GM19452 (cell line): ENCODE measurements around the gene FOXN3.

Experiments used
- ATAC-seq: cut with Tn5 transposase; IDR thresholded peaks from one replicate; pipeline ENCODE4 v1.9.1; 2021; ENCODE audit not compliant: unreplicated experiment

FOXN3 gene

DNA sequence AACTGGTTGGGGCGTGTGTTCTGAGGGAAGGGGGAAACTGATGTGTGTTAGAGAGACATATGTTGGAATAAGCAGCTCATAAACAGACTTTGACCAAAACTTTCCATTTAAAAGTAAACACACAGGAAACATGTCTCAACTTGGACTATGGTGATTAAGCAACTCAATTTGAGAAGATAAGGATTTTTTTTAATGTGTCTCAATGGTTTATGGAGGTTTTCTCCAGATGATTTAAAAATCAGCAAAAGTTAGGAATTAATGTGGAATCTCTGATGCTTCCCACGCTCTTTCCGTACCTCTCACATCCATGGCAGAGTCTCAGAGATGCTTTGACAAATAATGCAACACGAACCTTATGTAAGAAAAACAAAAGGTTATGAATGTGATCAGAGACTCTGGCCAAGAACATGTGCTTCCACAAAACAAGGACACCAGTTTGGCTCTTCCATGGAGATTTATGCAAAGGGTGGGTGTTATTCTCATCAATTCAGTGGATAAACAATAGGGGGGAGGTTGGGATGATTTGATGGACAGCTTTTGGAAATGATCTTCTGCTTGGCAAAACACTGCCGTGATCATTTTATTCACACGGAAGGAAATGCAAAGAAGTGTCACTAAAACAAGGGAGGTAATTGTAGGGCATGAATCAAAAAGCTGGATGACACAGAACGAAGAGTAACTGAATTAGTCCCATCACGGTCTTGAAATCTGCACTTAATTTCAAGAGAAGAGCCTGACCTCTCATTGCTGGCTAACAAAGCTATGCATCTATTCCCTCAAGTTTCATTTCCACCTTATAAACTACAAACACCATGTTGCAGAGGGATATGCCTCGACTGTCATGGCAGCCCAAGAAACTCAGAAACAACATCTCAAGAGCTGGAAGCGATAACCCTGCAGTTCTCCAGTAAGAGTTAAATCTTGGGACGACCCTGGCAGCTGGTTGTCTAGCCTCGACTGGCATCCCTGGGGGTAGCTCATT lies 76.5 kb downstream of the FOXN3 start:
- ATAC-seq = no peak

DNA sequence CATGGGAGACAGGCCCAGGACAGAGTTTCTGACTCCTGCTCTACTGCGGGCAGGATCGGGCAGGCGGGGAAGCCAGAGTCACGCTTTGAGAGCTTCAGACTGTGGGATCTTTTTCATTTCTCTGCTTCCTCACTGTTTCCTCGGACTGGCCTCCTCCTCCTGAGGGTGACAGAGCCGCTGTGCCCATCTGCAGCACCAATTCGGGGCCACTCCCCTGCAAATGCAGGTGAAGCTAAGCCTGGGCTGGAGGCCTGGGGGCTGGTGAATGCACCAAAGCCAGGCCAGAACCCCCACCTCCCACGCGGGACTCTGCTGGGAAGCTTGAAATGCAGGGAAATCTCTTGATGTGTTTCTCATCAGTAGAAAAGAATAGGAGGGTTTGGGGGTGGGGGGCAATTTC lies 77.5 kb downstream of the FOXN3 start:
- ATAC-seq = no peak

DNA sequence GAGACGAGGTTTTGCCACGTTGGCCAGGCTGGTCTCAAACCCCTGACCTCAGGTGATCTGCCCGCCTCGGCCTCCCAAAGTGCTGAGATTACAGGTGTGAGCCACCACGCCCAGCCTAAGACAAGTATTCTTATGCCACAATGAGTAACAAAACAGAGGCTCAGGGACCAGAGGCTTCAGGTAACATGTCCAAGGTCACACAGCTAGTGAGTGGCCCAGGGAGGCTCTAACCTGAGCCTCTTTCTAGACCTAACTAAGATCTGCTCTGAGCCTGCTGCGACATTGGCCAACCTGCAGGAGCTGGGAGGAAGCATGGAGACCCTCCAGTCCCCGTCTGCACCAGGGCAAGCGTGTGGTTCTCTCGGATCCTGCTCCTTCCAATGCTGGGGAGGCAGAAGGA lies 77.9 kb downstream of the FOXN3 start:
- ATAC-seq = no peak

- no peak for ATAC-seq
Measured at GRCh38 chr14:89336338-89336737, 80.7 kb downstream of the FOXN3 start.

DNA sequence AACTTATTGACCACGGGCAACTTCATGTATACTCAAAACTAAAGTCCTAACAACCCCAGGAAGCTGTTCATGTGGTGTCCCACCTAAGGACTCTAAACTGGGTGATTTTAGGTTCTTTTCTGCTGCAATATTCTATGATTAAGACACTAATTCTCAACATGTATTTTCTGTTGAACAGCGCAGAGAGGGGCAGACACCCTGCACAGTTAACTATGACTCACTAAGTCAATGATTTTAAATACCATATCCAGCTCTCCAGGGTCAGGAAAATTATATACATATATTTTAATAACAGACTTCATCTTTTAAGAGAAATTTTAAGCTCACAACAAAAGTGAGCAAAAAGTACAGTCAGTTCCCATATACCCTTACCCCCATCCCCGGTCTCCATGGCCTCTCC lies 85.0 kb downstream of the FOXN3 start:
- ATAC-seq = no peak

DNA sequence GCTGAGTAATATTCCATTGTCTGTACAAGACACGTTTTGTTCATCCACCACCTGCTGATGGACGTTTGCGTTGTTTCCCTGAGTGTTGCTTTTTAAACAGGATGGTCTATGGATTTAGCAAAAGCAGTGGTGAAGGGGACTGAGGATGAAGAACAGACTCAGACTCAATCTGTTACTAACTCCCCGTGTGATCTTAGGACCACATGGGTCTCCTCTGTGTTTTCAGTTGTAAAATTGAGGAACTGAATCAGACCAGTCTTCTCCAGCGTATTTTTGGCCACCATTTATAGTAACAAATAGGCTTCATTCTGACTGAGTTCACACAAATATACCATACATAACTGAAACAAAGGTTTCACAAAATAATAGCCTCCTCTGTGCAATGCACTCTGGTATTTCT lies 85.6 kb downstream of the FOXN3 start:
- ATAC-seq = peak; percentile 85

GRCh38 chr14:89330236-89331002 lies 86.6 kb downstream of the FOXN3 start:
- ATAC-seq = no peak

GRCh38 chr14:89327771-89328212 lies 89.2 kb downstream of the FOXN3 start:
- ATAC-seq = no peak

DNA sequence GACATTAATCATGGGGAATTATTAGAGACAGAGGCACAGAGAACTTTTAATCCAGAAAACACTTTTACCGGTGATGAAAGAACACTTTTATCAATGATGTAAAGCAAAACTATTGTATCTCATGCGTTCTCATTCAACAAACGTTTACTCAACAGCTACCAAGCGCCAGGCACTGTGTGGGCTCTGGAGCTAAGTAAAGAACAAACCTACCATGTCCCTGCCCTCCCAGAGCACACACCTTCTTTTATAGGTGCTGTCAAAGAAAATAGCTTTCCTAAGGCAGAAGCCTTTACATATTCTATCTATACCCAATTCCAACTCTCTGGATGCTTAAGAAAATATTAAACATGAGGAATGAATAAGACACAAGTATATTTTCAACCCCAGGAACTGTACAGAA lies 91.1 kb downstream of the FOXN3 start:
- no peak for ATAC-seq

- ATAC-seq = no peak
Measured at GRCh38 chr14:89325299-89325883, 91.6 kb downstream of the FOXN3 start.

- no peak for ATAC-seq
Measured at GRCh38 chr14:89324501-89325298, 92.3 kb downstream of the FOXN3 start.

- ATAC-seq = no peak
Measured at GRCh38 chr14:89320381-89321000, 96.5 kb downstream of the FOXN3 start.

GRCh38 chr14:89319687-89320086 lies 97.3 kb downstream of the FOXN3 start:
- ATAC-seq = no peak

- ATAC-seq = peak; percentile 77
Measured at GRCh38 chr14:89317051-89317691, 99.9 kb downstream of the FOXN3 start.

DNA sequence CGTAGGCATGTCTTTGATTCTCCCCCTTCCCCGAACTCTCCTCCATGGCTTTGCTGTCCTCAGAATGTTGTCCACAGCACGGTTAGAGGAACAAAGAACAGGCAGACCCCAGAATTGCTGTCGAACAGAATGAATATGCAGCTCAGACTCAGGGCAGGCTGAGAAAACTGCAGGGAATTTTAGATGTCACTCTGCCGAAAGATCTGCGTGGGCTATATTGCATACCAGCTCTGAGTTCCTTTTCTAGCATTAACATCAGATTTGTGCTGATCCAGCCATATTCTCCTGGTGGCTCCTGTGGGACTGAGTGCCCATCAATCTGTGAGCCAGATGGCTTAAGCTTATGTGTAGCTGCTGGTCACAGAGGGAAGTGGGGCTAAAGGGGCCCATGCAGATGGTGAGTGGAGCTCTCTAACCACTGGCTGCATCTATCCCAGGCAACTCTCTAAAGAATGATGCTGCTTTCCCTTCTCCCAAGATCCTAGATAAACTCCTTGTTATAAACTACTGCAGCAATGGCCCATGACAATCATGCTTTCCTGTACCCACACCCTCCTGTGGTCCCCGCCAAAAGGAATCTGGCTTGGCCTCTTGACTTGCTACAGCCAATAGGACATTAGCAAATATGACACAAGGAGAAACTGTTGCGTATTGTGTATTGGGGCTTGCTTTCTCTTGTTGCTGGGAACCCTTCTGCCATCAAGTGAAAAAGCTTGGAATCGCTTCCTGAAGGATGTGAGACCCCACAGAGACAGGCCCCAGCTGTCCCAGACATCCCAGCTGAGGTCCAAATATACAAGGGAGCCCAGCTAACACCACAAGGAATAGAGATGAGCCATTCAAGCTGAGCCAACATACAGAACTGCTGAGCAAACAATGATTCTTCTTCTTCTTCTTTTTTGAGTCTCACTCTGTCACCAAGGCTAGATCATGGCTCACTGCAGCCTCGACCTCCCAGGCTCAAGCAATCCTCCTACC lies 101.3 kb downstream of the FOXN3 start:
- ATAC-seq = no peak

DNA sequence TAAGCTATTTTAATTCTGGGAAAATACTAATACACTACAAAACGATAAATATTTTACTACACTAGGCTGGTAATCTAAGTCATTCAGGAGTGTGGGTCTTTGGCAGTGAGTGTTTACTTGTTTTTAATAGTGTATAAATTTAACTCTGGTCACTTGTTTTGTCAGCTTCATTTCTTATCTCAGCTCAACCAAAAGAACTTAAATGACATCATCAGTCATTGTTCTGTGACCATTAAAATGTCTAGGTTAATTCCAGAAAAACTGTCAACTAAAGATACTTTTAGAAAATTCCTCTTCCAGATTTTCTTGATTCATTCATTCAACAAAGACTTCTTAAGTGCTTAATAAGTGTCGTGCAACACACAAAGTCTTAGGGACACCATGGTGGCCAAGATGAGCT lies 102.8 kb downstream of the FOXN3 start:
- ATAC-seq = no peak

- no peak for ATAC-seq
Measured at GRCh38 chr14:89312932-89313331, 104.1 kb downstream of the FOXN3 start.

GRCh38 chr14:89310211-89310610 lies 106.8 kb downstream of the FOXN3 start:
- no peak for ATAC-seq
